Smooth muscle cell of the brain vasculature (primary cell): Measurements from ENCODE around the gene IL6ST.
A peak's percentile ranks its signal among the peaks of the same experiment; 100 is the strongest.
"Not testable (repeated sequence)": the region's sequence is repeated elsewhere in the genome, so short reads cannot be mapped to it uniquely, and the experiment has no call there.

ENCODE experiments used
- DNase-seq: peaks from one replicate; pipeline ENCODE4 v3.0.0-alpha.2; 2012; ENCODE audit warnings: low read depth, low spot score

IL6ST gene

GRCh38 chr5:56004874-56005273, 10.1 kb upstream of the IL6ST start:
- DNase-seq, result no peak

GRCh38 chr5:56003679-56004078, 8.9 kb upstream of the IL6ST start:
- DNase-seq, result no peak

GRCh38 chr5:56003179-56003578, 8.4 kb upstream of the IL6ST start:
- no peak for DNase-seq

DNA sequence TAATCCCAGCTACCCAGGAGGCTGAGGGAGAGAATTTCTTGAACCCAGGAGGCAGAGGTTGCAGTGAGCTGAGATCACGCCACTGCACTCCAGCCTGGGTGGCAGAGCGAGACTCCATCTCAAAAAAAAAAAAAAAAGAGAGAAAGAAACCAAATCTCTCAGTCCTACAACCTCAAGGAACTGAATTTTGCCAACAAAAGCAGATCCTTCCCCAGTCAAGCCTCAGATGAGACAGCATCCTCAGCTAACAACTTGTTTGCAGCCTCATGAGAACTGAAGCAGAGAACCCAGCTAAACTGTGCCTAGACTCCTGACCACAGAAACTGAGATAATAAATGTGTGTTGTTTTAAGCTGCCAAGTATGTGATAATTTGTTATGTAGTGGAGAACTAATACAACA, 7.5 kb upstream of the IL6ST start:
- no peak for DNase-seq

DNA sequence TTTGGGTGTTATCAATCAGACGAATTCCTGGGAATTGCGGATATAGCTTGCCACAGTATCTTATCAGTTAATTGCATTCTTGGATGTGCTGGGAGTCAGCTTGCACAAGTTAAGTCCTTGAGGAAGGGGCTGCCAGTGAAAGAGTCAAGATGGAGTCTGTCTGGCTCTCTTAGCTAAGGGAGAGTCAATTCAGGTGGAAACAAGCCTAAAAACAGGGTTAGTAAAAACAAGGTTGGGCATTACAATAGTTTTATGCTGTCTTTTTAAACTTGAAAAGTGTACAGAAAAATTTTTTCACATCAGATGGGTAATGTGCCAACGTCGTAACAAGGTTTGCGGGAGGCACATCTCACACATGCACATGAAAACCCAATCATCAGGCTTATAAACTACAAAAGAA, 5.5 kb upstream of the IL6ST start:
- not testable (repeated sequence) for DNase-seq

DNA sequence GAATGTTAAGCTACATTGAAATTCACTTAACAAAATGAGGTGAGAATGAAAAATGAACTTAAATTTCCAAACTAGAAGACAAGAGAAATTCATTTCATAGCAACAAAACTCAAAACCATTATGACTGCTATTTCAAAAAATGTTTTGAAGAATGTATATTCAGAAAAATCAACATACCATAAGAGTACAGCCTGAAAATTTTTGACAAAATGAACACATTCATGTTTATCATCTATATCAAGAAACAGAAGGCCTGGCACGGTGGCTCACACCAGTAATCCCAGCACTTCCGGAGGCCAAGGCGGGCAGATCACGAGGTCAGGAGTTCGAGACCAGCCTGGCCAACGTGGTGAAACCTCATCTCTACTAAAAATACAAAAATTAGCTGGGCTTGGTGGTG, 4.2 kb upstream of the IL6ST start:
- no peak for DNase-seq

DNA sequence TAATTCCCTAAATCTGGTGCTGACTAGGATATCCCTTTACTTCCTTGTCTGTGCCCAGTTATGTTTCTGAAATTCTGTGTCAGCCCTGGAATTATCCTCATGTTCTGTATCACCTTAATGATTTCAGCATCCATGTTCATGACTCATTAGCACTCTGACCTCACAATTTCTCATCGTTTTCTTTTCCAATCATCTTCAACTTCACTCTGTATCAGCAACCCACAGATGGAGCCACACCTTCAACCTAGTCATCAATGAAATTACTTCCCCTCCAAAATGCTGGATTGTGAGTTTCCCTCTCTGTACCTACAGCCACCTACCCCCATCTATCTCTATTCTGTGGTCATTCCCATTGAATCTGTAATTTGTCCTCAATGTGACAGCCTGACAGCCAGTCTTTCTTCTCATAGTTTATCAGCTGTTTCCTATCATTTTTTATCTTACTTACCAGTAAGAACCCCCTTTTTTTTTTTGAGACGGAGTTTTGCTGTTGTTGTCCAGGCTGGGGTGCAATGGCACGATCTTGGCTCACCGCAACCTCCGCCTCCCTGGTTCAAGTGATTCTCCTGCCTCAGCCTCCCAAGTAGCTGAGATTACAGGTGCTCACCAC, 3.1 kb upstream of the IL6ST start:
- no peak for DNase-seq

DNA sequence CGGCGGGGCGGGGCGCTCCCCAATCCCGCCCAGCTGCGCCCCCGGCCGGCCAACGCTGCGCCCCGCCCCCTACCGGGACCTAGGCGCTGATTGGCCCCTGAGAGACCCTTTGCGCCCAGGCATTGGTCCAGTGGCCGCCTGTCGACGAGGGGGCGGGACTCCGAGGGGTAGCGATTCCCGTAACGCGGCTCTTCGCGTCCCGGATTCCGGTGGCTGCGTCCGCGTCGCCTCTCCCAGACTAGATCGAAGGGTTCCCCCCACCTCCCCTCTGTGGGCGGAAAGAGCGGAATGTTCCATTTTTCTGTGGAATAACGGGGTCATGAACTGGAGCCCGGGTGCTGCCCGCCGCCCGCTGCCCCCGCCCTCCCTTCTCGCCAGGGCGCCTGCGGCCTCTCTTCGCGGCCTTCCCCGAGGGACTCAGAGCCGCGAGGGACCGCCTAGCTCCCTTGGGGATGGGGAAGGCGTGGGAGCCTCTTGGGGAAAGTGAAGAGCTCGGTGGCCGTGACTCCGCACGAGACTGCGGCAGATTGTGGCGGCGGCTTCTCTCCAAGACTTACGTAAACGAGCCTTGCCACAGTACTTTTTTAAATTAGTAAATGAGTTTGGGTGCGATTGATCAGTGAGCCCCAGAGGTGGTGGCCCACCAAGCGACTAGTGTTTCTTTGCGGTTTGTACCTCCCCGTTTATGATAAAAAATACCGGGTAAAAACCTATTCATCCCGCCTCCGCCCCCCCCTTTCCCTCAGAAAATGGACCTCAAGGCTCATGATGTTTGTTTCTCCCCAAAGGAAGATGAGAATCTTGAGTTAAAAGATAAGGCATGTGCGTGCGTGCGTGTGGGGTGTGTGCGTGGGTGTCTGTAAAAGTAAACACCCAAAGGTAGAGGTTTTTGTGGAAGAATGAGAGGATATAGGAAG, 493 bp upstream of the IL6ST start:
- DNase-seq, result peak; percentile 90

DNA sequence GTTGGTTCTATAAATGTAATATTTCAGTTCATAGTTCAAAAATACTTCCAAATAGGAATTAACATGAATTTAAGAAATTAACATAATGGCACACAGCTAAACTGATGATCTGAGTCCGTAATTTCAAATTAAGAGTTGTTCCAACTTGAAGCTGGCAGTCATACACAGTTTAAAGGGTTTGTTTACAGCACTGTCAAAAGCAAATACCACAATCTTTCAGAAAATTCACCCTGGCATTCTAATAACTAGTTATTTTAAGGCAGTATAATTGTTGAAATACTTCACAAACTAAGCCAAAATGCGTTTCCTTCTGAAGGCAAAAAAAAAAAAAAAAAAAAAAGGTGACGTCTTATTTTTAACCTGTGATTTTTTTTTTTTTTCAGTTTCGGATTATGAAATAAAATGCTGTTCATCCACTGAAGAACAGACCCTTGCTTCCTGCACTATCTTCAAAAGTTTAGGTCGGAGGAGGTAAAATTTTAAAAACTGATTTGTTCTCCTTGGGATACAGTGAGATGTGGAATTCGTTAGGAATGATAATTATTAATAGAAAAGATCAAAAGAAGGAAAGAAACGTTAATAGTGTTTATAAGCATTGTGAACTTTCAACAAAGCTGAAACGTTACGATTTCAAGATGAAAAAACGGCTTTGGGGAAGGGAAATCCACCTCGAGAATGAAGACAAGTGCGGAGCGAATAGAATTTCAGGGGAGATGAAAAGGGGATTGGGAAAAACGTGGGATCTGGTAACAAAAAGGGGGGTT, 850 bp downstream of the IL6ST start:
- DNase-seq, result no peak

GRCh38 chr5:55993013-55993412, 1.8 kb downstream of the IL6ST start:
- no peak for DNase-seq

- no peak for DNase-seq
Observed at GRCh38 chr5:55991768-55992486, 2.8 kb downstream of the IL6ST start.

DNA sequence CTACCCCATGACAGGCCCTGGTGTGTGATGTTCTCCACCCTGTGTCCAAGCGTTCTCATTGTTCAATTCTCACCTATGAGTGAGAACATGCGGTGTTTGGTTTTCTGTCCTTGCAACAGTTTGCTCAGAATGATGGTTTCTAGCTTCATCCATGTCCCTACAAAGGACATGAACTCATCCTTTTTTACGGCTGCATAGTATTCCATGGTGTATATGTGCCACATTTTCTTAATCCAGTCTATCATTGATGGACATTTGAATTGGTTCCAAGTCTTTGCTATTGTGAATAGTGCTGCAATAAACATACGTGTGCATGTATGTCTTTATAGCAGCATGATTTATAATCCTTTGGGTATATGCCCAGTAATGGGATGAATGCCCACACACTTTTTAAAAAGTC, 3.9 kb downstream of the IL6ST start:
- not testable (repeated sequence) for DNase-seq

- DNase-seq, result no peak
Observed at GRCh38 chr5:55989860-55990259, 4.9 kb downstream of the IL6ST start.

- DNase-seq, result no peak
Observed at GRCh38 chr5:55988979-55989638, 5.7 kb downstream of the IL6ST start.

- DNase-seq, result not testable (repeated sequence)
Observed at GRCh38 chr5:55988428-55988827, 6.3 kb downstream of the IL6ST start.

GRCh38 chr5:55986931-55987330, 7.8 kb downstream of the IL6ST start:
- no peak for DNase-seq

GRCh38 chr5:55985181-55985580, 9.6 kb downstream of the IL6ST start:
- DNase-seq, result no peak

GRCh38 chr5:55983986-55984385, 10.8 kb downstream of the IL6ST start:
- DNase-seq, result no peak

- DNase-seq, result no peak
Observed at GRCh38 chr5:55982957-55983381, 11.8 kb downstream of the IL6ST start.

- no peak for DNase-seq
Observed at GRCh38 chr5:55973296-55973695, 21.5 kb downstream of the IL6ST start.

- no peak for DNase-seq
Observed at GRCh38 chr5:55969956-55970355, 24.8 kb downstream of the IL6ST start.
